Activated naive CD4-positive, alpha-beta T cell treated with anti-CD3 and anti-CD28 coated beads, Interleukin-2, amount 50 U/mL, for 72 hours (primary cell): ENCODE measurements around the gene PHKG2. TPM values are rescaled to one million over a fixed set of nuclear protein-coding genes. Genes with fewer than 3 reads are reported as not detected.

ENCODE experiments used
- ATAC-seq, 2 donors: fragments of 150-1000 bp; cut with Tn5 transposase; 2 replicates each; pipeline ENCODE4 v1.10.0; 2021; ENCODE audit warnings: mild to moderate bottlenecking in 2 of 2, moderate library complexity in 2 of 2
- DNase-seq, 2 donors: peaks; one replicate each; pipeline ENCODE4 v3.0.0; 2021 to 2022; ENCODE audit warnings: low spot score in 2 of 2
- H3K27ac Mint-ChIP-seq, 2 donors: one replicate each; pipeline ENCODE4 v1.8.0; 2022; ENCODE audit warnings: mild to moderate bottlenecking in 2 of 2, mixed read lengths in 2 of 2
- H3K36me3 Mint-ChIP-seq, 2 donors: one replicate each; pipeline ENCODE4 v1.8.0; 2022; ENCODE audit warnings: mixed read lengths in 2 of 2
- H3K9me3 Mint-ChIP-seq, 2 donors: one replicate each; pipeline ENCODE4 v1.8.0; 2022; ENCODE audit warnings: mixed read lengths in 2 of 2
- total RNA-seq, 2 donors: library from RNA; stranded (reverse); gene quantifications; one replicate each; pipeline ENCODE4 v1.2.3, GENCODE V29; 2022

Gene PHKG2
- total RNA-seq, 2 donors from 2014 or later = 32.9 to 61.9 TPM

DNA sequence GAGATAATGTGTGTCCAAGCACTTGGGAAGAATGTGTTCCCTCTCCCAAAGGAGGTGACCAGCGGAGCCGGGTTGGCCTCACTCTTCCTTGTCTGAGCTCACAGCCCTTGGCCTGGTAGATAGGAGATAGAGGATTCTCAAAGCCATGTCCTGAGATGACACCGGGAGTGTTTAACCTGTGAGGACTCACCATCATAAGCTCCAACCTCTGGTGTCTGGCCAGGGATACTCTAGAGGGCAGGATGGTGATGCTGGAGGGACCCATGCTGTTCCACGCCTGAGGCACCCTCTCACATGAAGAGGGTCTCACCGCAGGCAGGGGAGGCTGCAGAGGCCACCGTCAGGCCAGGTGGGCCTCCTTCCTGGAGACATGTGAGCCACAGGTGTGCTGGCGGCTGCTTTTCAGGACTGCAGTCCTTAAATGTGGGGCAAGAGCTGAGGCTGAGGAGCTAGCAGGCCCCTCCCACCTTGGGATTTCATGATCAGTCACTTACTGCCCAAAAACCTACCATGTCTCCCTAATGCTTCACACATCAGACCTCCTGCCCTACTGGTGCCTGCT lies 45.4 kb downstream of the PHKG2 start:
- Mint-ChIP-seq H3K27ac (no peak overlapping the region), H3K9me3 (no peaks in the 10 kb centered on the region), H3K36me3 (no peaks in the 10 kb centered on the region)
- DNase-seq (no peak), ATAC-seq (no peak)

- ATAC-seq (no peak), DNase-seq (no peak)
- Mint-ChIP-seq H3K9me3 (no peaks in the 10 kb centered on the region), H3K36me3 (no peaks in the 10 kb centered on the region), H3K27ac (no peak overlapping the region)
Observed at GRCh38 chr16:30794634-30795033, 46.4 kb downstream of the PHKG2 start.

GRCh38 chr16:30797670-30798309 lies 49.6 kb downstream of the PHKG2 start:
- no peaks in the 10 kb centered on the region for H3K9me3 Mint-ChIP-seq
- DNase-seq (no peak), ATAC-seq (no peak)
- H3K36me3 Mint-ChIP-seq = no peaks in the 10 kb centered on the region
- no peak overlapping the region for H3K27ac Mint-ChIP-seq

Other genes with a start within 250 kb of the PHKG2 start
- 1 to 10 TPM; 2.3 to 9.3 TPM for gene ZNF768, start 221.9 kb upstream of the PHKG2 start, total RNA-seq
- 1 to 10 TPM; 4.5 to 8.2 TPM for gene ZNF747, start 213.6 kb upstream of the PHKG2 start, total RNA-seq
- 10 to 100 TPM; 11.1 to 11.6 TPM for gene ZNF764, start 190.1 kb upstream of the PHKG2 start, total RNA-seq
- gene ZNF688, start 176.7 kb upstream of the PHKG2 start, total RNA-seq = 1 to 10 TPM; 7.2 TPM
- 10 to 100 TPM; 10.8 to 22.1 TPM for gene ZNF785, start 162.7 kb upstream of the PHKG2 start, total RNA-seq
- 10 to 100 TPM; 11.6 to 13.7 TPM for gene ZNF689, start 138.0 kb upstream of the PHKG2 start, total RNA-seq
- 100 to 1,000 TPM; 103 to 111 TPM for gene PRR14, start 97.5 kb upstream of the PHKG2 start, total RNA-seq
- 100 to 1,000 TPM; 104 to 117 TPM for gene FBRS, start 90.0 kb upstream of the PHKG2 start, total RNA-seq
- 10 to 100 TPM; 61.6 to 76.8 TPM for gene SRCAP, start 49.3 kb upstream of the PHKG2 start, total RNA-seq
- 1 to 10 TPM; 2.6 to 3.6 TPM for gene CFAP119, start 13.6 kb downstream of the PHKG2 start, total RNA-seq
- gene RNF40, start 13.9 kb downstream of the PHKG2 start, total RNA-seq = 10 to 100 TPM; 68.9 to 74.4 TPM
- gene ZNF629, start 38.8 kb downstream of the PHKG2 start, total RNA-seq = 1 to 10 TPM in 1 of 2 donors, under 1 TPM in 1; 0.16 to 3.6 TPM
- gene BCL7C, start 145.7 kb downstream of the PHKG2 start, total RNA-seq = 10 to 100 TPM; 27.3 to 45.9 TPM
- gene CTF1, start 148.2 kb downstream of the PHKG2 start, total RNA-seq = under 1 TPM; 0.29 to 0.96 TPM
- 10 to 100 TPM; 24.4 to 36.4 TPM for gene FBXL19, start 175.1 kb downstream of the PHKG2 start, total RNA-seq
- 10 to 100 TPM in 1 of 2 donors, 1 to 10 TPM in 1; 7.3 to 17.1 TPM for gene ORAI3, start 200.6 kb downstream of the PHKG2 start, total RNA-seq
- gene SETD1A, start 209.3 kb downstream of the PHKG2 start, total RNA-seq = 10 to 100 TPM; 24.5 to 34.1 TPM
- gene HSD3B7, start 236.8 kb downstream of the PHKG2 start, total RNA-seq = 1 to 10 TPM; 4.1 to 9.2 TPM